ENCODE measurements around the gene ZNF747. TPM values are rescaled to one million over a fixed set of nuclear protein-coding genes. Genes with fewer than 3 reads are reported as not detected.

The ZNF747 gene
- total and polyA plus RNA-seq, 2 donors (not counting 3 experiments of a cell fraction or from before 2014, with no cell fraction given) = 6.4 to 7.2 TPM

DNA sequence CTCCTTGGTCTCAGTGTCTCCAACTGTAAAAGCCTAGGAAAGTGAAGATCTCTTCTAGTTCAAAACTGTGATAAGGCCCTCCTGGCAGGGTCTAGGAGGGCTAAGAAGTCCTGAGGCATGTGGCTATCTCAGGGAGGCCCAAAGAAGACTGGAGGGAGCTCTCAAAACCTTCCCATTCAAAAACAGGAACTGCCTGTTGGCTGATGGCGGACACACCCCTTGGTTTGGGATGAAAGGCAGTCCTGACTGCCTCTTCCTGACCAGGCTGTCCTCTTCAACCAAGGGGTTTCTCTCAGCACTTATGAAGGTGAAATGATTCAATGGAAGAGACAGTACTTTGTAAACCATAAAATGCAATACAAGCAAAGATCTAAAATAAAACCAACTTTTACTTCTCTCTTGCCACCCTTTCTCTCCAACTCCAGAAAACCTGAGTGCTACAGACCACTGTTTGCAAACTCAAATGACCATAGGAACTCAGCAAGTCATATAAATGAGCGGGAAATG lies 18.8 kb upstream of the ZNF747 start:
- no peak for FAIRE-seq
- no peak overlapping the region for H2AFZ ChIP-seq (ENCODE audit: low read depth, low read length)
- no peak overlapping the region for H3K4me3 ChIP-seq (replicated peaks in 1 of 3; ENCODE audit: insufficient read depth in 1 of 3, low read depth in 1 of 3, low read length in 3 of 3)
- DNase-seq (ENCODE audit: low read depth, low spot score) = no peak
- peaks cover 8% of the 10 kb centered on the region for H3K4me1 ChIP-seq (ENCODE audit: control insufficient read depth, extremely low read depth, insufficient read depth, low read length)
- TF ChIP-seq MYC (IDR thresholded peaks at IDR 0.05; ENCODE audit: low read depth, low read length) (no peak), POLR2AphosphoS5 (IDR thresholded peaks at IDR 0.05; ENCODE audit: insufficient read depth, low read depth, low read length) (no peak)
- TF ChIP-seq, protein P1, sequence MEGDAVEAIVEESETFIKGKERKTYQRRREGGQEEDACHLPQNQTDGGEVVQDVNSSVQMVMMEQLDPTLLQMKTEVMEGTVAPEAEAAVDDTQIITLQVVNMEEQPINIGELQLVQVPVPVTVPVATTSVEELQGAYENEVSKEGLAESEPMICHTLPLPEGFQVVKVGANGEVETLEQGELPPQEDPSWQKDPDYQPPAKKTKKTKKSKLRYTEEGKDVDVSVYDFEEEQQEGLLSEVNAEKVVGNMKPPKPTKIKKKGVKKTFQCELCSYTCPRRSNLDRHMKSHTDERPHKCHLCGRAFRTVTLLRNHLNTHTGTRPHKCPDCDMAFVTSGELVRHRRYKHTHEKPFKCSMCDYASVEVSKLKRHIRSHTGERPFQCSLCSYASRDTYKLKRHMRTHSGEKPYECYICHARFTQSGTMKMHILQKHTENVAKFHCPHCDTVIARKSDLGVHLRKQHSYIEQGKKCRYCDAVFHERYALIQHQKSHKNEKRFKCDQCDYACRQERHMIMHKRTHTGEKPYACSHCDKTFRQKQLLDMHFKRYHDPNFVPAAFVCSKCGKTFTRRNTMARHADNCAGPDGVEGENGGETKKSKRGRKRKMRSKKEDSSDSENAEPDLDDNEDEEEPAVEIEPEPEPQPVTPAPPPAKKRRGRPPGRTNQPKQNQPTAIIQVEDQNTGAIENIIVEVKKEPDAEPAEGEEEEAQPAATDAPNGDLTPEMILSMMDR (IDR thresholded peaks at IDR 0.05; ENCODE audit: extremely low read depth in 1 of 2, insufficient read depth in 1 of 2, low read depth in 1 of 2, low read length in 2 of 2) = no peak
- TF ChIP-seq, protein P2, sequence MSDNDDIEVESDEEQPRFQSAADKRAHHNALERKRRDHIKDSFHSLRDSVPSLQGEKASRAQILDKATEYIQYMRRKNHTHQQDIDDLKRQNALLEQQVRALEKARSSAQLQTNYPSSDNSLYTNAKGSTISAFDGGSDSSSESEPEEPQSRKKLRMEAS (IDR thresholded peaks at IDR 0.05; ENCODE audit: insufficient read depth, insufficient read length) = no peak
- H3K9me1 ChIP-seq (replicated peaks; ENCODE audit: control insufficient read depth, extremely low read depth, insufficient read depth, low read length) = no peaks in the 10 kb centered on the region
- no TSS peak for BruUV-seq (replicated peaks)
- dilution Hi-C loops (cut with MboI; ENCODE audit: extremely low pct_ligation_motif_present, low sequenced_read_pairs) (no loop called here), intact Hi-C loops (cut with micrococcal nuclease) (no loop called here)
- peaks cover 23% of the 10 kb centered on the region for H3K79me2 ChIP-seq (ENCODE audit: control insufficient read depth, insufficient read depth, low read length)
- H3K27me3 ChIP-seq (ENCODE audit: control insufficient read depth in 2 of 2, insufficient read depth in 2 of 2, low read length in 2 of 2) = no peaks in the 10 kb centered on the region
- H3K36me3 ChIP-seq (ENCODE audit: control insufficient read depth in 2 of 2, extremely low read depth in 1 of 2, insufficient read depth in 2 of 2, low read length in 2 of 2) = peaks cover 3 to 9% of the 10 kb centered on the region in 2 experiments
- no peak overlapping the region for H3K4me2 ChIP-seq (ENCODE audit: insufficient read depth, low read length)
- no peaks in the 10 kb centered on the region for H4K20me1 ChIP-seq (replicated peaks; ENCODE audit: control insufficient read depth, extremely low read depth, insufficient read depth, low read length)
- CTCF ChIA-PET = interaction anchor here (0.7 to 1.3 kb wide), 2 partner anchors 18 to 124 kb away, joined by 3 read pairs; partner anchors contain the start of gene DCTPP1
- no peak overlapping the region for H3K27ac ChIP-seq (ENCODE audit: insufficient read depth, low read depth, low read length)
- no peaks in the 10 kb centered on the region for H3K9me3 ChIP-seq (replicated peaks; ENCODE audit: control insufficient read depth, insufficient read depth, low read length)
- no peak overlapping the region for H3K9ac ChIP-seq (replicated peaks; ENCODE audit: extremely low read depth, insufficient read depth, low read length)
- POLR2A ChIA-PET = interaction anchor here (0.6 kb wide), 1 partner anchor 10 kb away, joined by 4 read pairs; no protein-coding TSS in a partner anchor

DNA sequence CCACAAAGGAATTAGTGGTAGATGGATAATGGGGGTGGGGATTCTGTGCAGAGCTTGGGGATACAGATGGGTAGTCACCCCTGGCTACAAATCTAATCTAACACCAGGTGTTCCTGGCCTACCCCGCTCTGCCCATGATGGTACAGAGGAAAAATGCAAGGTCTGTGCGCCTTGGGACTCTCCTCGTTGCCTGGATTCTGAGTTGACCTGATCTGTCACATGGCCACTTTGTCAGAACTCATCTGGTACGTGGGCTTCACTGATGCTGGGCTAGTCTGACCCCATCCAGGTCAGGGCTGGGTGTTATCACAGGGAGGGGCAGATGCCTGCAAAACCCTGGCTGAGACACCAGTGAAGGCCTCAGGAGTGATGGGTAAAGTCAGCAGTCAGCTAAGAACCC lies 18.3 kb upstream of the ZNF747 start:
- CTCF ChIA-PET = interaction anchor here (1.3 kb wide), 1 partner anchor 17 kb away, joined by 3 read pairs; no protein-coding TSS in a partner anchor
- no TSS peak for BruUV-seq (replicated peaks)
- no peaks in the 10 kb centered on the region for H3K27me3 ChIP-seq (ENCODE audit: control insufficient read depth in 2 of 2, insufficient read depth in 2 of 2, low read length in 2 of 2)
- H3K9me3 ChIP-seq (replicated peaks; ENCODE audit: control insufficient read depth, insufficient read depth, low read length) = no peaks in the 10 kb centered on the region
- DNase-seq (ENCODE audit: low read depth, low spot score) (no peak), FAIRE-seq (no peak)
- intact Hi-C loops (cut with micrococcal nuclease) = no loop called here
- no peak overlapping the region for H3K4me2 ChIP-seq (ENCODE audit: insufficient read depth, low read length)
- dilution Hi-C loops (cut with MboI; ENCODE audit: extremely low pct_ligation_motif_present, low sequenced_read_pairs) = no loop called here
- POLR2A ChIA-PET = no interaction called here
- H3K9ac ChIP-seq (replicated peaks; ENCODE audit: extremely low read depth, insufficient read depth, low read length) = no peak overlapping the region
- peaks cover 3 to 9% of the 10 kb centered on the region in 2 experiments for H3K36me3 ChIP-seq (ENCODE audit: control insufficient read depth in 2 of 2, extremely low read depth in 1 of 2, insufficient read depth in 2 of 2, low read length in 2 of 2)
- H3K79me2 ChIP-seq (ENCODE audit: control insufficient read depth, insufficient read depth, low read length) = peaks cover 23% of the 10 kb centered on the region
- H3K4me1 ChIP-seq (ENCODE audit: control insufficient read depth, extremely low read depth, insufficient read depth, low read length) = peaks cover 8% of the 10 kb centered on the region
- no peak overlapping the region for H2AFZ ChIP-seq (ENCODE audit: low read depth, low read length)
- no peak overlapping the region for H3K4me3 ChIP-seq (replicated peaks in 1 of 3; ENCODE audit: insufficient read depth in 1 of 3, low read depth in 1 of 3, low read length in 3 of 3)
- no peaks in the 10 kb centered on the region for H4K20me1 ChIP-seq (replicated peaks; ENCODE audit: control insufficient read depth, extremely low read depth, insufficient read depth, low read length)
- H3K27ac ChIP-seq (ENCODE audit: insufficient read depth, low read depth, low read length) = no peak overlapping the region
- TF ChIP-seq, protein P2 (IDR thresholded peaks at IDR 0.05; ENCODE audit: insufficient read depth, insufficient read length) = no peak
- TF ChIP-seq, protein P1 (IDR thresholded peaks at IDR 0.05; ENCODE audit: extremely low read depth in 1 of 2, insufficient read depth in 1 of 2, low read depth in 1 of 2, low read length in 2 of 2) = no peak
- TF ChIP-seq FOS (IDR thresholded peaks at IDR 0.05; ENCODE audit: borderline replicate concordance, insufficient read depth, low read length) (no peak), EZH2 (IDR thresholded peaks at IDR 0.05; ENCODE audit: borderline replicate concordance, low read depth, low read length, severe bottlenecking) (no peak), GATA2 (IDR thresholded peaks at IDR 0.05; ENCODE audit: insufficient read depth, insufficient read length, low read depth, low read length) (no peak), POLR2AphosphoS5 (IDR thresholded peaks at IDR 0.05; ENCODE audit: insufficient read depth, low read depth, low read length) (no peak), MYC (IDR thresholded peaks at IDR 0.05; ENCODE audit: low read depth, low read length) (no peak), JUN (IDR thresholded peaks at IDR 0.05; ENCODE audit: borderline replicate concordance, insufficient read depth, insufficient read length, low read depth) (no peak), POLR2A (IDR thresholded peaks at IDR 0.05; ENCODE audit: low read depth, low read length) (no peak)
- no peaks in the 10 kb centered on the region for H3K9me1 ChIP-seq (replicated peaks; ENCODE audit: control insufficient read depth, extremely low read depth, insufficient read depth, low read length)
